GM12878 (cell line): ENCODE measurements around the gene ACAD11. TPM values are rescaled to one million over a fixed set of nuclear protein-coding genes. Genes with fewer than 3 reads are reported as not detected.
A peak's percentile ranks its signal among the peaks of the same experiment; 100 is the strongest.

Source experiments
- ATAC-seq: fragments of 200-7000 bp; cut with Tn5 transposase; 3 replicates; pipeline ENCODE4 v1.9.1; 2020; ENCODE audit warnings: mild to moderate bottlenecking, moderate library complexity
- BruUV-seq: library from RNA; stranded (reverse); fragments of 400-500 nt; replicated peaks from 2 replicates; lab custom pipeline; 2021; lab: Mats Ljungman, UMichigan
- CTCF ChIA-PET: fragments of 300-600 bp; sonication (Branson Sonifier 250); formaldehyde crosslinking; extraction: SDS; loops from one replicate; lab custom pipeline; 2021; ENCODE audit warnings: inconsistent platforms; lab: Yijun Ruan, JAX
- POLR2A ChIA-PET: fragments of 350-600 bp; formaldehyde crosslinking; extraction: SDS; loops from one replicate; lab custom pipeline; 2021; ENCODE audit warnings: inconsistent platforms; lab: Charles Lee
- RAD21 ChIA-PET: fragments of 300-600 bp; sonication (Branson Sonifier 250); formaldehyde crosslinking; loops from one replicate; lab custom pipeline; 2023; ENCODE audit warnings: antibody characterized with exemption; ENCODE audit not compliant: unreplicated experiment; lab: Charles Lee
- SMC1A ChIA-PET: fragments of 300-600 bp; sonication (Branson Sonifier 250); formaldehyde crosslinking; loops from one replicate; lab custom pipeline; 2023; ENCODE audit not compliant: unreplicated experiment, uncharacterized antibody; lab: Charles Lee
- DNase-seq: peaks from one replicate; pipeline ENCODE4 v3.0.0-alpha.2; 2011; ENCODE audit warnings: low read depth, low spot score
- FAIRE-seq: peaks from 3 replicates; lab custom pipeline; 2011; peaks lifted over from hg19 to GRCh38; lab: Jason Lieb, UNC
- H2AFZ ChIP-seq: 2 replicates; pipeline ENCODE4 v1.6.0; 2011; ENCODE audit warnings: low read depth, low read length, control low read depth; ENCODE audit not compliant: control insufficient read depth
- H3K27ac ChIP-seq: 2 replicates; pipeline ENCODE4 v1.5.1; 2011; ENCODE audit warnings: control low read depth; ENCODE audit not compliant: control insufficient read depth, insufficient read depth
- H3K27me3 ChIP-seq, 2 experiments: replicated peaks in 1 of 2; 2 replicates each; pipeline versions ENCODE4 v1.6.0 to v1.6.1; 2011; ENCODE audit warnings: low read length in 1 of 2; ENCODE audit not compliant: control insufficient read depth in 2 of 2, insufficient read depth in 2 of 2
- H3K36me3 ChIP-seq, 2 experiments: 2 replicates each; pipeline ENCODE4 v1.5.1; 2011; ENCODE audit warnings: low read length in 1 of 2; ENCODE audit not compliant: control insufficient read depth in 2 of 2, insufficient read depth in 2 of 2
- H3K4me1 ChIP-seq: 2 replicates; pipeline ENCODE4 v1.6.1; 2011; ENCODE audit warnings: mild to moderate bottlenecking, low read length, moderate library complexity, mixed read lengths; ENCODE audit not compliant: control insufficient read depth, insufficient read depth
- H3K4me2 ChIP-seq: 2 replicates; pipeline ENCODE4 v1.6.0; 2011; ENCODE audit warnings: control low read depth; ENCODE audit not compliant: control insufficient read depth, insufficient read depth
- H3K4me3 ChIP-seq: fragments of 200-600 bp; sonication (generic); 2 replicates; pipeline ENCODE4 v1.5.1; 2016
- H3K79me2 ChIP-seq: 2 replicates; pipeline ENCODE4 v1.6.0; 2011; ENCODE audit warnings: low read length; ENCODE audit not compliant: control insufficient read depth, insufficient read depth
- H3K9ac ChIP-seq: 2 replicates; pipeline ENCODE4 v1.8.0; 2011; ENCODE audit warnings: low read length, control low read depth, mixed read lengths; ENCODE audit not compliant: control insufficient read depth, insufficient read depth
- H3K9me3 ChIP-seq: replicated peaks from 3 replicates; pipeline ENCODE4 v1.5.1; 2011; ENCODE audit warnings: mild to moderate bottlenecking, low read length; ENCODE audit not compliant: control insufficient read depth, insufficient read depth
- H4K20me1 ChIP-seq: 2 replicates; pipeline ENCODE4 v1.6.0; 2011; ENCODE audit not compliant: control insufficient read depth, insufficient read depth
- BMI1 ChIP-seq: fragments of 450-650 bp; IDR thresholded peaks from 2 replicates; pipeline ENCODE4 v1.6.1; 2016; ENCODE audit warnings: mild to moderate bottlenecking, moderate library complexity, borderline replicate concordance
- CBX3 ChIP-seq: fragments of 200-600 bp; sonication (generic); IDR thresholded peaks from 2 replicates; pipeline ENCODE4 v1.6.1; 2016; ENCODE audit warnings: low read depth, borderline replicate concordance
- EZH2 ChIP-seq: IDR thresholded peaks from 2 replicates; pipeline ENCODE4 v1.6.1; 2012; ENCODE audit warnings: low read depth, mild to moderate bottlenecking, control low read depth, inconsistent platforms, low read length, borderline replicate concordance; ENCODE audit not compliant: control insufficient read depth
- MTA2 ChIP-seq: fragments of 450-650 bp; IDR thresholded peaks from 2 replicates; pipeline ENCODE4 v1.6.1; 2016; ENCODE audit warnings: low read depth, mild to moderate bottlenecking, moderate library complexity
- SRF ChIP-seq, 2 experiments: IDR thresholded peaks; 2 replicates each; pipeline ENCODE4 v1.6.1; 2011; ENCODE audit warnings: low read depth in 2 of 2, low read length in 2 of 2, mild to moderate bottlenecking in 1 of 2, moderate library complexity in 1 of 2
- ZBED1 ChIP-seq: IDR thresholded peaks from 2 replicates; pipeline ENCODE4 v1.6.1; 2016; ENCODE audit warnings: borderline replicate concordance
- WGBS: methylation state at CpG from one replicate; pipeline ENCODE4 v1.1.6; 2016; ENCODE audit warnings: low lambda C conversion rate; ENCODE audit not compliant: insufficient replicate concordance, insufficient coverage; ENCODE audit errors: missing lambda C conversion rate; 5-methylcytosine and 5-hydroxymethylcytosine counted together
- in situ Hi-C: fragments of 300-500 bp; cut with MboI; formaldehyde crosslinking; loops from 9 replicates; pipeline ENCODE4 v1.14.3; 2018; ENCODE audit warnings: mixed read lengths
- intact Hi-C: fragments of 100-400 bp; cut with micrococcal nuclease; formaldehyde crosslinking; loops from one replicate; pipeline ENCODE4 v1.14.2; 2022; ENCODE audit not compliant: unreplicated experiment
- polyA plus RNA-seq, 11 experiments: library from polyadenylated mRNA; depleted of rRNA in 4 of 11; unstranded in 6 of 11; stranded (reverse) in 5 of 11; fragments of >200 nt; fragmentation: Nextera tagmentation in 4 of 11; fragmentation: Illumina TruSeq in 1 of 11; extraction: Ambion mirVana in 4 of 11; extraction: Trizol in 1 of 11; gene quantifications; 1 replicate in 1 of 11; 2 replicates in 10 of 11; pipeline versions ENCODE4 v1.2.1 to v1.2.3, GENCODE V29; 2011 to 2016; ENCODE audit warnings: inconsistent platforms in 2 of 11, missing spikeins in 2 of 11, low read depth in 1 of 11
- total RNA-seq, 4 experiments: library from RNA; depleted of rRNA in 3 of 4; stranded (reverse); fragments of >200 nt in 3 of 4; fragmentation: Illumina TruSeq in 1 of 4; extraction: Trizol in 1 of 4; gene quantifications; 2 replicates each; pipeline versions ENCODE4 v1.2.1 to v1.2.3, GENCODE V29; 2013 to 2021
- TF ChIP-seq, protein P1 (sequence below): fragments of 450-650 bp; conservative IDR thresholded peaks from 2 replicates; pipeline ENCODE4 v1.6.1; 2017; ENCODE audit warnings: mild to moderate bottlenecking, moderate library complexity

ACAD11 gene
- total and polyA plus RNA-seq, 10 of the 15 experiments (the other 5 are each of a cell fraction or from before 2014, with no cell fraction given): 2.4 to 15.9 (median 10.4) TPM

DNA sequence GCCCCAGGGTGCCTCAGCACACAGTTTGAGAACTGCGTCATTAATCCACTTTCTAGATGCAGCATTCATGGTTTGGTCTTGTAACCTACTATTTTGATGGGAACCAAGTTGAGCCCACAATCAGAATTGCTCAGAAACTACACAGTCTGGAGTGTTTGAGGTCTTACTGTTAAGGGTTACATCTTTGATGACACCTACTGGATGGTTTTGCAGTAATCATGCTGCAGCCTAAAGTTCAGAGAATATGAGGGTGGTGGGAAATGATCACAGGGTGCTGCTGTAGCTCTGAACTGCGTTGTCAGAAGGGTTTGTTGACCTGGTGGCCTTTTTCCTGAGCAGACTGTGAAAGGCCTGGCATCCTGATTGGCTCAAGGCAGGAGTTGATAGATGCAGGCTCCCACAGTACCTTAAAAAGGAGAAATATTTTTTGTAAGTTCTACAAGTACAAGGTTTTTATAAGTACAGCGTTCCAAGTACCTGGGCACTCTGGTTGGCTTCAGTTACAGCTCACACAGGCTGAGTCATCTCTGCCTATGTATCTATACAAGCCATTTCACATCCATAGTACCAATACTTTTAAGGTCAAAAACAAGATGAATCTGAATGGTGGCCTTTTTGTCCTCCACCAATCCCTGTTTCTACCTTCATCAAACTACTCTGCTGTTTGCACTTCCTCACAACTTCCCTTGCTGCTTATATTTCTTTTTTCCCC, 123.0 kb downstream of the ACAD11 start:
- H3K79me2 ChIP-seq: no peaks in the 10 kb centered on the region
- ChIA-PET CTCF (interaction anchor here (0.6 to 12.1 kb wide), 38 partner anchors 9 to 887 kb away, joined by 3 to 203 read pairs (median 4); no protein-coding TSS in a partner anchor), RAD21 (interaction anchor here (1.1 to 4.3 kb wide), 5 partner anchors 87 to 124 kb away, joined by 3 to 53 read pairs (median 5); no protein-coding TSS in a partner anchor), POLR2A (interaction anchor here (0.9 kb wide), 1 partner anchor 105 kb away, joined by 3 read pairs; no protein-coding TSS in a partner anchor), SMC1A (interaction anchor here (0.6 to 7.1 kb wide), 12 partner anchors 9 to 174 kb away, joined by 3 to 100 read pairs (median 4); no protein-coding TSS in a partner anchor)
- FAIRE-seq: no peak
- peak; percentile 19; the same call in 1 of the 3 replicates for ATAC-seq
- DNase-seq: no peak
- no peak overlapping the region for H3K9ac ChIP-seq
- WGBS: 98% methylated on average over 3 of the region's 3 CpGs
- no peak overlapping the region for H2AFZ ChIP-seq
- intact Hi-C loops: loop anchor here (1.0 kb wide), 1 partner anchor 106 kb away; no protein-coding TSS in a partner anchor
- no peak overlapping the region for H3K4me2 ChIP-seq
- H3K9me3 ChIP-seq: no peaks in the 10 kb centered on the region
- no peak for TF ChIP-seq BMI1
- no peak for TF ChIP-seq MTA2
- TF ChIP-seq ZBED1: no peak
- TF ChIP-seq, protein P1, sequence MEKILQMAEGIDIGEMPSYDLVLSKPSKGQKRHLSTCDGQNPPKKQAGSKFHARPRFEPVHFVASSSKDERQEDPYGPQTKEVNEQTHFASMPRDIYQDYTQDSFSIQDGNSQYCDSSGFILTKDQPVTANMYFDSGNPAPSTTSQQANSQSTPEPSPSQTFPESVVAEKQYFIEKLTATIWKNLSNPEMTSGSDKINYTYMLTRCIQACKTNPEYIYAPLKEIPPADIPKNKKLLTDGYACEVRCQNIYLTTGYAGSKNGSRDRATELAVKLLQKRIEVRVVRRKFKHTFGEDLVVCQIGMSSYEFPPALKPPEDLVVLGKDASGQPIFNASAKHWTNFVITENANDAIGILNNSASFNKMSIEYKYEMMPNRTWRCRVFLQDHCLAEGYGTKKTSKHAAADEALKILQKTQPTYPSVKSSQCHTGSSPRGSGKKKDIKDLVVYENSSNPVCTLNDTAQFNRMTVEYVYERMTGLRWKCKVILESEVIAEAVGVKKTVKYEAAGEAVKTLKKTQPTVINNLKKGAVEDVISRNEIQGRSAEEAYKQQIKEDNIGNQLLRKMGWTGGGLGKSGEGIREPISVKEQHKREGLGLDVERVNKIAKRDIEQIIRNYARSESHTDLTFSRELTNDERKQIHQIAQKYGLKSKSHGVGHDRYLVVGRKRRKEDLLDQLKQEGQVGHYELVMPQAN: no peak
- TF ChIP-seq EZH2: no peak
- TF ChIP-seq SRF (IDR thresholded peaks at IDR 0.05; ENCODE audit: low read depth in 2 of 2, low read length in 2 of 2): no peak
- no peak for TF ChIP-seq CBX3
- H3K4me3 ChIP-seq: no peak overlapping the region
- no peak overlapping the region for H3K27ac ChIP-seq
- no peaks in the 10 kb centered on the region for H3K27me3 ChIP-seq
- BruUV-seq: no TSS peak
- no peaks in the 10 kb centered on the region for H3K4me1 ChIP-seq
- H3K36me3 ChIP-seq: peaks cover 2 to 18% of the 10 kb centered on the region in 2 experiments
- in situ Hi-C loops: loop anchor here (25.0 kb wide), 1 partner anchor 851 kb away; no protein-coding TSS in a partner anchor
- H4K20me1 ChIP-seq: no peaks in the 10 kb centered on the region
